SK-N-SH (cell line): ENCODE data around the gene ERCC5.

ENCODE experiments used
- EP300 ChIP-seq, 2 experiments: IDR thresholded peaks; 2 replicates each; pipeline versions ENCODE4 v1.4.0 to v1.6.1; 2012; ENCODE audit warnings: borderline replicate concordance in 1 of 2, low read depth in 1 of 2, low read length in 1 of 2
- FOXM1 ChIP-seq: IDR thresholded peaks from 2 replicates; pipeline ENCODE4 v1.4.0; 2012; ENCODE audit warnings: low read depth, mild to moderate bottlenecking
- GABPA ChIP-seq: IDR thresholded peaks from 2 replicates; pipeline ENCODE4 v1.4.0; 2012; ENCODE audit warnings: low read depth, mild to moderate bottlenecking
- GATA2 ChIP-seq: sonication (generic); formaldehyde crosslinking; IDR thresholded peaks from 2 replicates; pipeline ENCODE4 v1.5.0; 2020; ENCODE audit warnings: mild to moderate bottlenecking, missing genetic modification reagents
- JUND ChIP-seq: IDR thresholded peaks from 2 replicates; pipeline ENCODE4 v1.4.0; 2012
- MAX ChIP-seq: IDR thresholded peaks from 2 replicates; pipeline ENCODE4 v1.4.0; 2012; ENCODE audit warnings: low read depth
- NFIC ChIP-seq: IDR thresholded peaks from 2 replicates; pipeline ENCODE4 v1.4.0; 2012; ENCODE audit warnings: borderline replicate concordance
- POLR2AphosphoS5 ChIP-seq: IDR thresholded peaks from 2 replicates; pipeline ENCODE4 v1.6.1; 2012; ENCODE audit warnings: low read depth, low read length
- RAD21 ChIP-seq: IDR thresholded peaks from 2 replicates; pipeline ENCODE4 v1.6.1; 2012; ENCODE audit warnings: mild to moderate bottlenecking, low read length
- TF ChIP-seq, protein P1 (sequence below): fragments of 200-600 bp; sonication (generic); IDR thresholded peaks from 2 replicates; pipeline ENCODE4 v1.6.1; 2017; ENCODE audit warnings: antibody characterized with exemption, mild to moderate bottlenecking, moderate library complexity
- TF ChIP-seq, protein P2 (sequence below): IDR thresholded peaks from 2 replicates; pipeline ENCODE4; 2012
- TF ChIP-seq, protein P3 (sequence below): fragments of 150-350 bp; IDR thresholded peaks from 2 replicates; pipeline ENCODE4 v1.6.1; 2017; ENCODE audit warnings: antibody characterized with exemption, low read length, low read depth, borderline replicate concordance
- TF ChIP-seq, protein P4 (sequence below): fragments of 150-350 bp; IDR thresholded peaks from 2 replicates; pipeline ENCODE4 v1.6.1; 2016; ENCODE audit warnings: mild to moderate bottlenecking, low read depth, low read length

- no peak for TF ChIP-seq POLR2AphosphoS5
- no peak for TF ChIP-seq RAD21
- TF ChIP-seq EP300 (IDR thresholded peaks at IDR 0.05; ENCODE audit: borderline replicate concordance in 1 of 2, low read depth in 1 of 2, low read length in 1 of 2), result no peak
- TF ChIP-seq, protein P1, sequence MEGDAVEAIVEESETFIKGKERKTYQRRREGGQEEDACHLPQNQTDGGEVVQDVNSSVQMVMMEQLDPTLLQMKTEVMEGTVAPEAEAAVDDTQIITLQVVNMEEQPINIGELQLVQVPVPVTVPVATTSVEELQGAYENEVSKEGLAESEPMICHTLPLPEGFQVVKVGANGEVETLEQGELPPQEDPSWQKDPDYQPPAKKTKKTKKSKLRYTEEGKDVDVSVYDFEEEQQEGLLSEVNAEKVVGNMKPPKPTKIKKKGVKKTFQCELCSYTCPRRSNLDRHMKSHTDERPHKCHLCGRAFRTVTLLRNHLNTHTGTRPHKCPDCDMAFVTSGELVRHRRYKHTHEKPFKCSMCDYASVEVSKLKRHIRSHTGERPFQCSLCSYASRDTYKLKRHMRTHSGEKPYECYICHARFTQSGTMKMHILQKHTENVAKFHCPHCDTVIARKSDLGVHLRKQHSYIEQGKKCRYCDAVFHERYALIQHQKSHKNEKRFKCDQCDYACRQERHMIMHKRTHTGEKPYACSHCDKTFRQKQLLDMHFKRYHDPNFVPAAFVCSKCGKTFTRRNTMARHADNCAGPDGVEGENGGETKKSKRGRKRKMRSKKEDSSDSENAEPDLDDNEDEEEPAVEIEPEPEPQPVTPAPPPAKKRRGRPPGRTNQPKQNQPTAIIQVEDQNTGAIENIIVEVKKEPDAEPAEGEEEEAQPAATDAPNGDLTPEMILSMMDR, result no peak
- TF ChIP-seq, protein P2, sequence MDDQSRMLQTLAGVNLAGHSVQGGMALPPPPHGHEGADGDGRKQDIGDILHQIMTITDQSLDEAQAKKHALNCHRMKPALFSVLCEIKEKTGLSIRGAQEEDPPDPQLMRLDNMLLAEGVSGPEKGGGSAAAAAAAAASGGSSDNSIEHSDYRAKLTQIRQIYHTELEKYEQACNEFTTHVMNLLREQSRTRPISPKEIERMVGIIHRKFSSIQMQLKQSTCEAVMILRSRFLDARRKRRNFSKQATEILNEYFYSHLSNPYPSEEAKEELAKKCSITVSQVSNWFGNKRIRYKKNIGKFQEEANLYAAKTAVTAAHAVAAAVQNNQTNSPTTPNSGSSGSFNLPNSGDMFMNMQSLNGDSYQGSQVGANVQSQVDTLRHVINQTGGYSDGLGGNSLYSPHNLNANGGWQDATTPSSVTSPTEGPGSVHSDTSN, result no peak
- no peak for TF ChIP-seq JUND
- no peak for TF ChIP-seq NFIC
- TF ChIP-seq MAX, result no peak
- TF ChIP-seq, protein P3, sequence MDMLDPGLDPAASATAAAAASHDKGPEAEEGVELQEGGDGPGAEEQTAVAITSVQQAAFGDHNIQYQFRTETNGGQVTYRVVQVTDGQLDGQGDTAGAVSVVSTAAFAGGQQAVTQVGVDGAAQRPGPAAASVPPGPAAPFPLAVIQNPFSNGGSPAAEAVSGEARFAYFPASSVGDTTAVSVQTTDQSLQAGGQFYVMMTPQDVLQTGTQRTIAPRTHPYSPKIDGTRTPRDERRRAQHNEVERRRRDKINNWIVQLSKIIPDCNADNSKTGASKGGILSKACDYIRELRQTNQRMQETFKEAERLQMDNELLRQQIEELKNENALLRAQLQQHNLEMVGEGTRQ, result no peak
- TF ChIP-seq FOXM1, result no peak
- TF ChIP-seq GATA2 (CRISPR knock-in tag), result no peak
- TF ChIP-seq GABPA, result no peak
- TF ChIP-seq, protein P4, sequence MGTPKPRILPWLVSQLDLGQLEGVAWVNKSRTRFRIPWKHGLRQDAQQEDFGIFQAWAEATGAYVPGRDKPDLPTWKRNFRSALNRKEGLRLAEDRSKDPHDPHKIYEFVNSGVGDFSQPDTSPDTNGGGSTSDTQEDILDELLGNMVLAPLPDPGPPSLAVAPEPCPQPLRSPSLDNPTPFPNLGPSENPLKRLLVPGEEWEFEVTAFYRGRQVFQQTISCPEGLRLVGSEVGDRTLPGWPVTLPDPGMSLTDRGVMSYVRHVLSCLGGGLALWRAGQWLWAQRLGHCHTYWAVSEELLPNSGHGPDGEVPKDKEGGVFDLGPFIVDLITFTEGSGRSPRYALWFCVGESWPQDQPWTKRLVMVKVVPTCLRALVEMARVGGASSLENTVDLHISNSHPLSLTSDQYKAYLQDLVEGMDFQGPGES, result no peak
Measured at GRCh38 chr13:102814025-102814607, 31.7 kb upstream of the ERCC5 start.
